MCF 10A (cell line): ENCODE measurements around the gene ZBTB7C. TPM values are rescaled to one million over a fixed set of nuclear protein-coding genes. Genes with fewer than 3 reads are reported as not detected.

Experiments
- BruUV-seq: library from RNA; stranded (reverse); fragments of 400-500 nt; replicated peaks from 2 replicates; lab custom pipeline; 2021; lab: Mats Ljungman, UMichigan
- CTCF ChIA-PET: fragments of 300-600 bp; sonication (Branson Sonifier 250); formaldehyde crosslinking; extraction: SDS; loops from one replicate; lab custom pipeline; 2021; ENCODE audit warnings: antibody characterized with exemption, inconsistent platforms; lab: Yijun Ruan, JAX
- POLR2A ChIA-PET: fragments of 300-600, 350-650 bp; sonication (Branson Sonifier 250); formaldehyde crosslinking; extraction: SDS; loops from one replicate; lab custom pipeline; 2020; ENCODE audit warnings: antibody characterized with exemption, inconsistent platforms; lab: Yijun Ruan, JAX
- DNase-seq: peaks from one replicate; pipeline ENCODE4 v3.0.0-alpha.2; 2018; ENCODE audit not compliant: unreplicated experiment
- H3K27ac Mint-ChIP-seq: one replicate; pipeline ENCODE4 v1.8.0; 2022; ENCODE audit warnings: mild to moderate bottlenecking, low read depth, mixed read lengths; ENCODE audit not compliant: unreplicated experiment
- H3K27me3 Mint-ChIP-seq: one replicate; pipeline ENCODE4 v1.8.0; 2022; ENCODE audit warnings: mixed read lengths; ENCODE audit not compliant: insufficient read depth, unreplicated experiment
- H3K36me3 Mint-ChIP-seq: one replicate; pipeline ENCODE4 v1.8.0; 2022; ENCODE audit warnings: mild to moderate bottlenecking, moderate library complexity, mixed read lengths; ENCODE audit not compliant: insufficient read depth, unreplicated experiment
- H3K4me1 Mint-ChIP-seq: one replicate; pipeline ENCODE4 v1.8.0; 2022; ENCODE audit warnings: mixed read lengths; ENCODE audit not compliant: insufficient read depth, unreplicated experiment
- H3K4me3 Mint-ChIP-seq: one replicate; pipeline ENCODE4 v1.8.0; 2022; ENCODE audit warnings: mild to moderate bottlenecking, moderate library complexity, mixed read lengths; ENCODE audit not compliant: unreplicated experiment
- H3K9me3 Mint-ChIP-seq: one replicate; pipeline ENCODE4 v1.8.0; 2022; ENCODE audit warnings: mixed read lengths; ENCODE audit not compliant: unreplicated experiment
- CTCF ChIP-seq: fragments of 200-600 bp; IDR thresholded peaks from one replicate; pipeline ENCODE4 v1.8.0; 2022; ENCODE audit warnings: antibody characterized with exemption, mild to moderate bottlenecking; ENCODE audit not compliant: unreplicated experiment
- intact Hi-C: fragments of 100-400 bp; cut with micrococcal nuclease; formaldehyde crosslinking; loops from 2 replicates; pipeline ENCODE4 v1.14.1; 2022
- total RNA-seq: library from RNA; stranded (reverse); gene quantifications from 2 replicates; pipeline ENCODE4 v1.2.3, GENCODE V29; 2022

The ZBTB7C gene
- total RNA-seq, 1 experiment from 2014 or later: 0.42 TPM

GRCh38 chr18:48355276-48356115 is 53.7 kb downstream of the ZBTB7C start:
- H3K36me3 Mint-ChIP-seq: no peaks in the 10 kb centered on the region
- peaks cover 10% of the 10 kb centered on the region for H3K4me1 Mint-ChIP-seq
- ChIA-PET POLR2A (interaction anchor here (0.7 kb wide), 1 partner anchor 233 kb away, joined by 3 read pairs; no protein-coding TSS in a partner anchor), CTCF (interaction anchor here (1.0 kb wide), 1 partner anchor 325 kb away, joined by 3 read pairs; no protein-coding TSS in a partner anchor)
- no TSS peak for BruUV-seq
- H3K9me3 Mint-ChIP-seq: no peaks in the 10 kb centered on the region
- DNase-seq: no peak
- intact Hi-C loops: no loop called here
- no peak overlapping the region for H3K4me3 Mint-ChIP-seq
- no peaks in the 10 kb centered on the region for H3K27me3 Mint-ChIP-seq
- no peak for TF ChIP-seq CTCF
- H3K27ac Mint-ChIP-seq: no peak overlapping the region

GRCh38 chr18:48354746-48355260 is 54.4 kb downstream of the ZBTB7C start:
- H3K4me1 Mint-ChIP-seq: peaks cover 10% of the 10 kb centered on the region
- BruUV-seq: no TSS peak
- TF ChIP-seq CTCF: no peak

GRCh38 chr18:48352051-48352755 is 57.0 kb downstream of the ZBTB7C start:
- TF ChIP-seq CTCF: no peak
- BruUV-seq: no TSS peak
- H3K27me3 Mint-ChIP-seq: no peaks in the 10 kb centered on the region
- H3K4me3 Mint-ChIP-seq: no peak overlapping the region
- H3K36me3 Mint-ChIP-seq: no peaks in the 10 kb centered on the region
- no peak overlapping the region for H3K27ac Mint-ChIP-seq
- no peak for DNase-seq
- H3K4me1 Mint-ChIP-seq: peaks cover 10% of the 10 kb centered on the region
- no peaks in the 10 kb centered on the region for H3K9me3 Mint-ChIP-seq
- intact Hi-C loops: no loop called here
- ChIA-PET POLR2A (no interaction called here), CTCF (interaction anchor here (0.6 kb wide), 1 partner anchor 389 kb away, joined by 3 read pairs; no protein-coding TSS in a partner anchor)

More at GRCh38 chr18:48354746-48355260, 54.4 kb downstream of the ZBTB7C start:
- ChIA-PET CTCF (interaction anchor here (0.5 to 1.0 kb wide), 5 partner anchors 10 to 324 kb away, joined by 3 to 4 read pairs (median 3); no protein-coding TSS in a partner anchor), POLR2A (interaction anchor here (0.7 kb wide), 1 partner anchor 232 kb away, joined by 3 read pairs; no protein-coding TSS in a partner anchor)
- H3K36me3 Mint-ChIP-seq: no peaks in the 10 kb centered on the region
- H3K27ac Mint-ChIP-seq: no peak overlapping the region
- no peak overlapping the region for H3K4me3 Mint-ChIP-seq
- DNase-seq: no peak
- H3K27me3 Mint-ChIP-seq: no peaks in the 10 kb centered on the region
- H3K9me3 Mint-ChIP-seq: no peaks in the 10 kb centered on the region
- intact Hi-C loops: no loop called here
